ENCODE data around the gene PRKD1.

The PRKD1 gene

DNA sequence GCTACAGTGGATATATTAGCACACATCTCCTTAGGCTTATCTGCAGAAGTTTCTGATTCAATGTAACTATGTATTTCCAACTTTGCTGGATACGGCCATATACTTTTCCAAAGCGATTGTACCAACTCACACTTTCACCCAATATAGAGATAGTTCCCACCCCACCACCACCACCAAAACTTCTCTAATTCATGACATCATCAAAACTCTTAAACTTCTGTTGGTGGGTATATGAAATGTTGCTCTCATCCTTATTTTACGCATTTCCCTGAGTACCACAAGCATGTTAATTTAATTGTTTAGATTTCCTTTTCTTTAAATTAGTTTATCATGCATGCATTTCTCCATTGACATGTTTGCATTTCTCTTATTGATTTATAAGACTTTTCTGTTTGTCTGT is 95.6 kb downstream of the PRKD1 start:
- H3K4me3 Mint-ChIP-seq, result no peak overlapping the region
- peaks cover 4% of the 10 kb centered on the region for H3K9me3 Mint-ChIP-seq
- H3K4me1 Mint-ChIP-seq, result no peaks in the 10 kb centered on the region
- H3K27me3 Mint-ChIP-seq, result no peaks in the 10 kb centered on the region
- H3K36me3 Mint-ChIP-seq, result no peaks in the 10 kb centered on the region
- H3K27ac Mint-ChIP-seq, result no peak overlapping the region
- ATAC-seq, result no peak

GRCh38 chr14:29829851-29830250 is 97.8 kb downstream of the PRKD1 start:
- Mint-ChIP-seq H3K27me3 (no peaks in the 10 kb centered on the region), H3K4me3 (no peak overlapping the region)
- no peak for ATAC-seq

GRCh38 chr14:29823816-29824215 is 103.8 kb downstream of the PRKD1 start:
- Mint-ChIP-seq H3K27ac (no peak overlapping the region), H3K9me3 (peaks cover 6% of the 10 kb centered on the region), H3K4me1 (no peaks in the 10 kb centered on the region), H3K36me3 (no peaks in the 10 kb centered on the region), H3K27me3 (no peaks in the 10 kb centered on the region), H3K4me3 (no peak overlapping the region)
- no peak for ATAC-seq

More at GRCh38 chr14:29829851-29830250, 97.8 kb downstream of the PRKD1 start:
- H3K9me3 Mint-ChIP-seq, result peaks cover 2% of the 10 kb centered on the region
- no peaks in the 10 kb centered on the region for H3K36me3 Mint-ChIP-seq
- no peak overlapping the region for H3K27ac Mint-ChIP-seq
- H3K4me1 Mint-ChIP-seq, result no peaks in the 10 kb centered on the region

DNA sequence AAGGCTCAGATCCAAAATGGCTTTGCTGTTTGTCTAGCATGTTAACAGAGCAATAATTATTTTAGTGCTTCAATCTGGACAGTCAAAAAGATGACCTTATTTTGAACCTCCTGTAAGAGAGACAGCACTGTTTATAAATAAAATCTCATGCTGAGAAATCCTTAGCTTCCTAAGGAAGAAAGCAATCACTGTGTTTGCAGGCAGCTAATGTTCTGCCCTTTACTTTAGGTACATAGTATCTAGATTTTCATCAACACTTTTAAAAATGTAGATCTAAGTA is 105.3 kb downstream of the PRKD1 start:
- no peak for ATAC-seq
- no peaks in the 10 kb centered on the region for H3K27me3 Mint-ChIP-seq
- H3K27ac Mint-ChIP-seq, result no peak overlapping the region
- no peaks in the 10 kb centered on the region for H3K36me3 Mint-ChIP-seq
- H3K9me3 Mint-ChIP-seq, result peaks cover 7% of the 10 kb centered on the region
- H3K4me1 Mint-ChIP-seq, result no peaks in the 10 kb centered on the region
- H3K4me3 Mint-ChIP-seq, result no peak overlapping the region

DNA sequence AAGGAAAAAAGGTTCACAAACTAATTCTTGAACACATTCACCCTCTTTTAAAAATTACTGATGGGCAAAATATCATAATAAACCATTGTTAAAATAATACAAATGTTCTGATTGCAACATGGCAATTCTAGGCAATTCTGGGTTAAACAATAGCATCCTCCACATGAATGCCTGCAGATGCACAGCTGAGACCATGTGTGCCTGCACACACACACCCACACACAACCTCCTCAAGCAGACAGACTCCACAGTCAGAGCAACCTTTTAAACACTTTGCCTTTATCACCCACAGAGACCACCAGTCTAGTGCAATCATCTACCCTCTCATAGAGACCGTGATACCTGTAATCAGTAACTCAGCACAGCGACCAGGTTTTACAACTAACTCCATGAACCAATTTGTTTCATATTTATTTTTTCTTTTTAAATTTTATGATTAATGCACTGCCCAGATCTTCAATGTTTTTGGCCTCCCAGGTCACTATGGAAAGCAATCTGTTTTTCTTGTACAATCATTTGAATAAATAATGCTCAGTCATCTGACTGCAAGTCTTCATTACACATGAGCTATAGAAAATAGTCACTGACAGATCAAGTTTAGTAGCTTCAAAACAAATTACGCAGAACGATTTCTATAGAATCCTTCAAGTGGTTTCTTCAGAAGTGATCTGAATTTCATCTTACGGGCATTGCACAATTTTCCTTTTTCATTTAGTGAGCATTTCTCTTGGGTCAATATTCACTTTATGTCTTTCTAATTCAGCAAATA is 105.8 kb downstream of the PRKD1 start:
- Mint-ChIP-seq H3K9me3 (peaks cover 7% of the 10 kb centered on the region), H3K4me3 (no peak overlapping the region), H3K36me3 (no peaks in the 10 kb centered on the region), H3K27ac (no peak overlapping the region), H3K4me1 (no peaks in the 10 kb centered on the region), H3K27me3 (no peaks in the 10 kb centered on the region)
- no peak for ATAC-seq

- no peak for ATAC-seq
- Mint-ChIP-seq H3K27ac (no peak overlapping the region), H3K36me3 (no peaks in the 10 kb centered on the region), H3K4me1 (no peaks in the 10 kb centered on the region), H3K27me3 (no peaks in the 10 kb centered on the region), H3K4me3 (no peak overlapping the region), H3K9me3 (peaks cover 7% of the 10 kb centered on the region)
These were observed 106.4 kb downstream of the PRKD1 start for GRCh38 chr14:29821242-29821641.

DNA sequence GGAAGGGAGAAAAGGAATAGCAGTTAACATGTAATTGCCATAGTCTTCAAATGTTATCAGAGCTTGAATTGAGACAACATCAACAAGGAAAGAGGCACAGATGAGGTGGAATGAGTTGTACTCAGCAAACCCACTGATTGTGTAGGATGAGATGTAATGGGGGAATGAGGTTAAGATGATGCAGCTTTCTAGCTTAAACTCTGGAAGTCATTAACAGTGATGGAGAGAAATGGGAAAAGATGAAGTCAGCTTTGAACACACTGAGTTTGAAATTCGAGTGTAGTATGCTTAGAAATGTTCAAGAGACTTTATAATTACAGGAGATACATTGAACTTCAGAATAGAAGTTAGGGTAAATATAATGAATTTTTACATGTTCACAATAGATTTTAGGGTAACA is 106.9 kb downstream of the PRKD1 start:
- Mint-ChIP-seq H3K27ac (no peak overlapping the region), H3K27me3 (no peaks in the 10 kb centered on the region), H3K36me3 (no peaks in the 10 kb centered on the region), H3K4me1 (no peaks in the 10 kb centered on the region), H3K4me3 (no peak overlapping the region), H3K9me3 (peaks cover 7% of the 10 kb centered on the region)
- no peak for ATAC-seq

DNA sequence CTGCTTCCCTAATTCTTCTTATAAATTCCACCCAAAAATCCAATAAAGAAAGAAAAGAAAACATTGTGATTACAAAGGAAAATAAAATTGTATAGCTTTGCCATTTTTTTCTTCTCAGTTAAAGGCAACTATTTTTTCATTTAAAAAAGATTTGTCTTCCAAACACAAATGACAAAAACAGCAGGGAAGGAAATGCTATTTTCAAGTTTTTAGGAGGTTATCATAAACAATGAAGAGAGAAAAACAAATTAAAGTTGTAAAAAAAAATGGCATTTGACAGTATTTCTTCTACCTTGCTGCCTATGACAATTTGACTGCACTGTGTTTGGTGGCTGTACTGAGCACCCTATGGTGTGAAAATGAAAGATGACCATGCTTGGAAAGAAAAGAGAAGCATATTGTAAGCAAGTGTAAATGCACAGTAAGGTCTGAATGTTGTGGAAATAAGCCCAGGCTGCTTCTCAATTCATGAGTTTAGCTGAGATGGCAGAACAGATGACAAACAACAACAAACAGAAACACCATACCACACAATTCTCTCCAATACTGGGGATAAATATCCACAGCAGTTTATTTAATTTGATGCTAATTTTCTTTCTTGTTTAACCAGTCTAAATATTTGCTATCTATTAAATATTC is 109.8 kb downstream of the PRKD1 start:
- H3K4me1 Mint-ChIP-seq, result no peaks in the 10 kb centered on the region
- H3K27ac Mint-ChIP-seq, result no peak overlapping the region
- H3K4me3 Mint-ChIP-seq, result no peak overlapping the region
- no peaks in the 10 kb centered on the region for H3K36me3 Mint-ChIP-seq
- H3K9me3 Mint-ChIP-seq, result peaks cover 4% of the 10 kb centered on the region
- ATAC-seq, result no peak
- no peaks in the 10 kb centered on the region for H3K27me3 Mint-ChIP-seq

DNA sequence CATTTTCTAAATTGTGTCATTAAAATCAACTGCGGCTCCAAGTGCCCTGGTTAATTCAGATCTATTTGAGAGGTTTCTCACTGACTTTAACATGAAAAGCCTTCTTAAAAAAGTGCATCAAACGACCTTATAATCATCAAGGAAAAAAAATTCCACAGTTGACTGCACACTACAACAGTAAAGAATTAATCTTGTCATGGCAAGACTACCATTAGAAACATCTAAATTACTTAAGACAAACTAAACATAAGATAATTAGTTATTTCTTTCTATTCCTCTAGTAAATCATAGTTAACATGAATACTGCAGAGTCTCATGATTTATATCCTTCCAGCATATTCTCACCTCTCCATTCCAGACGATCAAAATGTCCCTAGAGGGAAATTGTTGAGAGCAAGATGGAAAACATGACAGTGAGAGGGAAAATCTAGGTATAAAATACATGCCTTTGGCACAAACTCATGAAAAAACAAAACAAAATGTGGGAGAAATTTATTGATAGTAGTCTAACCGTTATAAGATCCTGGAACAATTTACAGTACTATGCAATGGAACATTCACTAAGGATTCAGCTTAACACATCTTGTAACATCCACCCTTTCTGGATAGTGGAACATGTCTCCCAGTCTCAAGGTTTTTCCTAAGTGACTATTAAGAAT is 112.5 kb downstream of the PRKD1 start:
- Mint-ChIP-seq H3K27ac (no peak overlapping the region), H3K4me3 (no peak overlapping the region), H3K4me1 (no peaks in the 10 kb centered on the region), H3K9me3 (peaks cover 8% of the 10 kb centered on the region), H3K36me3 (no peaks in the 10 kb centered on the region), H3K27me3 (no peaks in the 10 kb centered on the region)
- ATAC-seq, result no peak

DNA sequence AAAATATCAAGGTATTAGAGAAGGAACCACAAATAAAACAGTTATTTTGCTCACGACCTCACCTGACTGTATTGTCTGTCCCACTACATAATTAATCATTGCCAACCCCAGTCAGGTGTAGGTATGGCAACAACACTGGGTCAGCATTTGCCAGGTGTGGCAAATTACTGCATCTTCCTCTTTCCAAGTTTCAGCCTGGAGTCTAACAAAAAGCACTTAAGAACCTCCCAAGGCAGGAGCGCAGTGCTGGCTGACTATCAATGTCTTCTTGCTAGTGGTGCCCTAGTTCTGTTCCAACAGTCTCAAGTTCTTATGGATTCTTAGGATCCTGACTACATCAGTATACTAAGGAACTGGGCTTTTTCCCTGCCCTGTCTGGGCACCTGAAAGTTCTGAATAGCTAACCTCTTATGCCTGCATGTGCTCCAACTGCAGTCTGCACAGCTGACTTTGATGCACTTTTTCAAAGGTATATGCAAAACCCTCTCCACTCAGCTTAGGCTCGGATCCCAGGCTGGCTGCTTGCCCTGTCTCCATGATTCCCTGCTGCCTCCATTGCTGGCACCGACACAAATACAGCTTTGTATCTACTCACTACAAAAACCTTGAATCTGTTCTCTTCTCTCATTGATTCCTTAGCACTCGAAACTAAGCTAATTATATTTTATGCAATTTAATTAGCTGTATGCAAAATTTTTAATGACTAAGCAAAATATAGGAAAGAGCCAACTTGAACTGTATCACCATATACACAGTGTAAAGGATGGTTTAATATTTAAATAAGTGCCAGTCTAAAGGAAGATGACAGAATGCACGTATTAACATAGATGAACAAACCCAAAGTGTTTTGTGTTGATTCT is 113.3 kb downstream of the PRKD1 start:
- Mint-ChIP-seq H3K27ac (no peak overlapping the region), H3K36me3 (no peaks in the 10 kb centered on the region), H3K9me3 (peaks cover 8% of the 10 kb centered on the region), H3K4me1 (no peaks in the 10 kb centered on the region), H3K27me3 (no peaks in the 10 kb centered on the region), H3K4me3 (no peak overlapping the region)
- no peak for ATAC-seq

DNA sequence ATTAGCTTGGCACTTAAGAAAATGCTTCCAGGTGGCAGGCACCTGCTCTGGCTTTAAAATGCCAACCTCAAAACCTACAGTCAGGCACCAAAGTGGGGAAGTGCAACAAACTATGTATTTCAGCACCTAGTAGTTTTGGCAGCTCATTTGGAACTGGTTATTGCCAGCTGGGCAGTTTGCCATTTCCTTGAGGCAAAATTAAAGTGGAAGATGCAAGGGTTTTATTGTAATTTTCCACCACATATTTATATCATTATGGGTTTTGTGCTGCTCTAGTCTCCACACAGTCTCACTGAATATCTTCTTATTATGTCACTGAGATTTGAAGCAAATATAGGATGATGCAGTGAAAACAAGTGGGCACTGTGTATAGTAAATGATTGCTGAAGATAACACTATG is 117.0 kb downstream of the PRKD1 start:
- H3K4me1 Mint-ChIP-seq, result no peaks in the 10 kb centered on the region
- H3K27ac Mint-ChIP-seq, result no peak overlapping the region
- no peak for ATAC-seq
- no peaks in the 10 kb centered on the region for H3K36me3 Mint-ChIP-seq
- no peaks in the 10 kb centered on the region for H3K27me3 Mint-ChIP-seq
- H3K4me3 Mint-ChIP-seq, result no peak overlapping the region
- H3K9me3 Mint-ChIP-seq, result peaks cover 3% of the 10 kb centered on the region

DNA sequence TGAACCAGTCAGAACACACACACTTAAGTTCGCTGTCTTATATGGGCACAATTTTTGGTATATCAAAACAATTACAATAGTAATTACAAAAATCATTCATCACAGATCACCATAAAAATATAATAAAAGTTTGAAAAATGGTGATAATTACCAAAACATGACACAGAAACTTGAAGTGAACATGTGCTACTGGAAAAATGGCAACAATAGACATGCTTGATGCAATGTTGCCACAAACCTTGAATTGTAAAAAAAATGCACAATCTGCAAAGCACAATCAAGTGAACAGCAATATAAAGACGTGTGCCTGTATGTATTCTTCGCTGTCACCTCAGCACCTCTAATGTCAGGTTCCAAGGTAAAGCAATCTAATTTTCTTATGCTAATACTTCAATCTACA is 117.6 kb downstream of the PRKD1 start:
- no peak for ATAC-seq
- no peak overlapping the region for H3K4me3 Mint-ChIP-seq
- no peaks in the 10 kb centered on the region for H3K27me3 Mint-ChIP-seq
- no peak overlapping the region for H3K27ac Mint-ChIP-seq
- peaks cover 3% of the 10 kb centered on the region for H3K9me3 Mint-ChIP-seq
- no peaks in the 10 kb centered on the region for H3K36me3 Mint-ChIP-seq
- no peaks in the 10 kb centered on the region for H3K4me1 Mint-ChIP-seq

DNA sequence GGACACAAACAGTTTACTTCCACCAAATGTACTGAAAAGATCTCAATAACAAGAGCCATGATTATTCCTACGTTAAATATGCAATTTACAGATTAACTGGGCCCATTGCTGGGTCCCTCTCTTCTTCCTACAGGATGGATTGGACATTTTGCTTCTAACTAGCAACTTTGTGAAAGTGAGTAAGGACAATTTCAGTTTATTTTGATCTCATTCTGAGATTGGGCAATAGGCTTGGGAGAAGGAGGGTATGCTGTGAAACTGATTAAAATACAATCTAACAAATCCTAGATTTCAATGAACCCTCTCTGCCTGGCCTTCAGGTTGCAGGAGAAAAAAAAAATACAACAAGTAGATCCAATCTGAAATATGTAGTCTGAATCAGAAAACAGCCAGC is 121.5 kb downstream of the PRKD1 start:
- no peak for ATAC-seq
- no peaks in the 10 kb centered on the region for H3K4me1 Mint-ChIP-seq
- H3K27me3 Mint-ChIP-seq, result no peaks in the 10 kb centered on the region
- no peak overlapping the region for H3K27ac Mint-ChIP-seq
- H3K4me3 Mint-ChIP-seq, result no peak overlapping the region
- no peaks in the 10 kb centered on the region for H3K9me3 Mint-ChIP-seq
- H3K36me3 Mint-ChIP-seq, result no peaks in the 10 kb centered on the region

- Mint-ChIP-seq H3K27ac (no peak overlapping the region), H3K4me1 (no peaks in the 10 kb centered on the region)
These were observed 122.1 kb downstream of the PRKD1 start for GRCh38 chr14:29805415-29806123.

More at GRCh38 chr14:29805415-29806123, 122.1 kb downstream of the PRKD1 start:
- no peaks in the 10 kb centered on the region for H3K9me3 Mint-ChIP-seq
- no peak overlapping the region for H3K4me3 Mint-ChIP-seq
- H3K27me3 Mint-ChIP-seq, result no peaks in the 10 kb centered on the region
- ATAC-seq, result no peak
- H3K36me3 Mint-ChIP-seq, result no peaks in the 10 kb centered on the region

Measured in stimulated activated memory B cell treated with anti-CD40 and anti-IgM and Interleukin-4, amounts not matched to agents 10 μg/mL and 1 μg/mL and 100 μg/mL, for 72 hours (primary cell).